ENCODE data around the gene OXNAD1. TPM values are rescaled to one million over a fixed set of nuclear protein-coding genes. Genes with fewer than 3 reads are reported as not detected.
"Not testable (repeated sequence)": the region's sequence is repeated elsewhere in the genome, so short reads cannot be mapped to it uniquely, and the experiment has no call there.

Gene OXNAD1
- total and polyA plus RNA-seq, 4 experiments from 2014 or later: 61.7 to 84.7 (median 73.2) TPM

DNA sequence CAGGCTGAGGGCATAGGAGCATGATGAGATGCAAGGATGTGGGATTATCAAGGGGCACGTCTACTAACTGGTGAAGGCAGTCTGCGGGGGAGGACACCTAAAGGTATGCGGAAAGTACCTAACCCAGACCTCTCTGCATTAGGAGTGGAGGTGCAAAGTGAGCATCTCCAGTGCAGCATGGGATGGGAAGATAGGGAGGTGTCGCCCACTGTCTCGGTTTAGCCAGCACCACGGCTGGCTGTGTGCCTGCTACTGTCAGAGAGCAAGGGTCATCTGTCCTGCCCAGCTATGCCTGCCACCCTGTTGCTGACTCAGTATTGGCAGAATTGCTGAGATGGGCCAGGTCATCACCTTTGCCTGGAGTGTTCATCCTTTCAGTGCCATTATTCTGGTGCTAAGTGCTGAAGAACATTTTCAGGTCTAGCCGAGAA lies 40.1 kb downstream of the OXNAD1 start:
- H3K27ac ChIP-seq (ENCODE audit: low read depth, low read length): peak overlapping the region; percentile 54
- peak overlapping the region; percentile 62 to 81 (median 78) for H3K4me3 Mint-ChIP-seq
- intact Hi-C loops (cut with micrococcal nuclease): loop anchor here (10.0 kb wide), 1 partner anchor 540 kb away; no protein-coding TSS in a partner anchor
- no peaks in the 10 kb centered on the region for H3K9me3 ChIP-seq (ENCODE audit: control insufficient read depth in 1 of 2, low read length in 2 of 2)
- POLR2A ChIA-PET (ENCODE audit: partially characterized antibody): interaction anchor here (1.2 to 11.0 kb wide), 6 partner anchors 11 to 207 kb away, joined by 3 to 350 read pairs (median 70); partner anchors contain the start of gene RFTN1
- peak in 4 of 5 donors; percentile 43 to 83 (median 54) for DNase-seq
- H3K4me1 Mint-ChIP-seq: peaks cover 85 to 99% (median 91%) of the 10 kb centered on the region in 4 donors
- peak overlapping the region; percentile 86 to 98 (median 95) for H3K27ac Mint-ChIP-seq
- peaks cover 99% of the 10 kb centered on the region for H3K4me1 ChIP-seq (ENCODE audit: insufficient read depth, low read length)
- H3K4me3 ChIP-seq (ENCODE audit: low read length in 2 of 2): peak overlapping the region; percentile 19 to 39
- H3K9me3 Mint-ChIP-seq: no peaks in the 10 kb centered on the region
- H3K27me3 Mint-ChIP-seq: no peaks in the 10 kb centered on the region
- H3K27me3 ChIP-seq (ENCODE audit: insufficient read depth, low read length): no peaks in the 10 kb centered on the region
- H3K36me3 Mint-ChIP-seq: peaks cover 73 to 86% of the 10 kb centered on the region in 2 donors
- peaks cover 15% of the 10 kb centered on the region for H3K36me3 ChIP-seq (ENCODE audit: insufficient read depth, low read length)
- CTCF ChIA-PET (ENCODE audit: partially characterized antibody): interaction anchor here (1.5 to 9.8 kb wide), 5 partner anchors 10 to 207 kb away, joined by 4 to 132 read pairs (median 16); no protein-coding TSS in a partner anchor

DNA sequence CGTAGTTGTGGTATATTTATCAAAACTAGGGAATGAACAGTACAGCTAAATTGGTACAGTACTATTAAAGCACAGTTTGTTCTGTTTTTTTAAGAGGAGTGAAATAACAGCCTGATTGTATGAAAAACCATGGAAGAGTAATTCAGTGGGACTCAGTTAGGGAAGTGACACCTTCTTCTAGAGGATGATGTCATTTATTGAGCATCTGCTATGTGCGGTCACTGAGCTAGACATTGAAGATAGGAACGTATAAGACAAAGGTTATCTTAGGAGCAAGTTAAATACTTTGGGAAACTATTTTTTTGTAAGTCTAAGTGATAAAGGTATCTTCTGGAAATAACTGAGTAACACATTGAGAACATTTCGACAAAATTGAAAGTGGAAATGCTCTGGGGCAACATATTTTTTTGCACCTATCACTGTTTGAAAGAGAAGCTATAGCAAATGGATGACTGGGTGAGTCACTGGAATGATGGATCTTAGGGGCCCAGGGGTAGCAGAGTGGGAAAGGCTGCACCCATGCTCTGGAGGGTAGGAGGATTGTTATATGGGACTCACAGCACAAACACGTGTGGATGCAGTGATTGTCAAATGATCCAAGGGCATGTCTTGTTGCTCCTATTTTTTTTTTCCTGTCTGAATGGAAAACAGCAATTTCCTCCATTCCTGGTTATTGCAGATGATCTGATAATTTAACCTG lies 43.0 kb downstream of the OXNAD1 start:
- Histone ChIP-seq H3K27ac (ENCODE audit: low read depth, low read length) (peak overlapping the region; percentile 11), H3K27me3 (ENCODE audit: insufficient read depth, low read length) (no peaks in the 10 kb centered on the region), H3K4me1 (ENCODE audit: insufficient read depth, low read length) (peaks cover 98% of the 10 kb centered on the region), H3K36me3 (ENCODE audit: insufficient read depth, low read length) (peaks cover 3% of the 10 kb centered on the region), H3K4me3 (ENCODE audit: low read length in 2 of 2) (no peak overlapping the region), H3K9me3 (ENCODE audit: control insufficient read depth in 1 of 2, low read length in 2 of 2) (no peaks in the 10 kb centered on the region)
- ChIA-PET POLR2A (ENCODE audit: partially characterized antibody) (interaction anchor here (0.5 to 11.0 kb wide), 6 partner anchors 8 to 1219 kb away, joined by 3 to 350 read pairs (median 57); no protein-coding TSS in a partner anchor), CTCF (ENCODE audit: partially characterized antibody) (interaction anchor here (0.9 to 9.8 kb wide), 5 partner anchors 8 to 242 kb away, joined by 3 to 132 read pairs (median 6); no protein-coding TSS in a partner anchor)
- Mint-ChIP-seq H3K36me3 (peaks cover 68 to 76% of the 10 kb centered on the region in 2 donors), H3K4me1 (peaks cover 74 to 94% (median 85%) of the 10 kb centered on the region in 4 donors), H3K27ac (peak overlapping the region; percentile 77 to 86 (median 83)), H3K9me3 (peaks cover 0 to 1% (median 0%) of the 10 kb centered on the region in 8 donors), H3K27me3 (no peaks in the 10 kb centered on the region), H3K4me3 (peak overlapping the region in 7 of 8 donors; percentile 52 to 77 (median 65))
- DNase-seq: no peak
- intact Hi-C loops (cut with micrococcal nuclease): loop anchor here (10.0 kb wide), 1 partner anchor 537 kb away; no protein-coding TSS in a partner anchor

DNA sequence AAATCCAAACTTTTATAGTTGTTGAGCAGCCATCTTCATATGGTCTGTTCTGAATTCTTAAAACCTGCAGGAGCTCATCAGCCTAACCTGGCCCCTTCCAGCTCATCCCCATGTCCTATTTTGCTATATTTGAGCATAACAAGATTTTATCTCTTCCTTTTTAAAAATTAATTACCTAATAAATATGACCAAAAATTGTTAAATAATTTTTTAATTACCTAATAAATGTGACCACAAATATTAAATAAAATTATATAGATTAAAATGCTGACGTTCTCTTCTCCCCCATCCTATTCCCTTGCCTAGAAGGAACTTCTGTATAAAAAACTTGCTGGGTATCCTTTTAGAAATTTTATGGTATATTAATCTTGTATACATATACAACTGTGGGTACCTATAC lies 43.7 kb downstream of the OXNAD1 start:
- Mint-ChIP-seq H3K4me1 (peaks cover 77 to 94% (median 87%) of the 10 kb centered on the region in 4 donors), H3K27ac (peak overlapping the region in 6 of 7 donors; percentile 26 to 96 (median 74)), H3K4me3 (peak overlapping the region in 3 of 8 donors; percentile 65 to 77 (median 73)), H3K36me3 (peaks cover 62 to 76% of the 10 kb centered on the region in 2 donors), H3K27me3 (no peaks in the 10 kb centered on the region), H3K9me3 (peaks cover 0 to 1% (median 0%) of the 10 kb centered on the region in 8 donors)
- H3K27me3 ChIP-seq (ENCODE audit: insufficient read depth, low read length): no peaks in the 10 kb centered on the region
- no peaks in the 10 kb centered on the region for H3K9me3 ChIP-seq (ENCODE audit: control insufficient read depth in 1 of 2, low read length in 2 of 2)
- intact Hi-C loops (cut with micrococcal nuclease): loop anchor here (1.0 to 10.0 kb wide), 4 partner anchors 7 to 536 kb away; partner anchors contain the start of gene OXNAD1
- H3K4me3 ChIP-seq (ENCODE audit: low read length in 2 of 2): no peak overlapping the region
- POLR2A ChIA-PET (ENCODE audit: partially characterized antibody): interaction anchor here (0.5 to 11.0 kb wide), 9 partner anchors 8 to 533 kb away, joined by 3 to 350 read pairs (median 5); partner anchors contain the start of genes DPH3 and OXNAD1
- peak overlapping the region; percentile 59 for H3K27ac ChIP-seq (ENCODE audit: low read depth, low read length)
- DNase-seq: no peak
- CTCF ChIA-PET (ENCODE audit: partially characterized antibody): interaction anchor here (0.9 to 9.8 kb wide), 3 partner anchors 8 to 18 kb away, joined by 3 to 132 read pairs (median 102); no protein-coding TSS in a partner anchor
- H3K4me1 ChIP-seq (ENCODE audit: insufficient read depth, low read length): peaks cover 98% of the 10 kb centered on the region
- peaks cover 6% of the 10 kb centered on the region for H3K36me3 ChIP-seq (ENCODE audit: insufficient read depth, low read length)

DNA sequence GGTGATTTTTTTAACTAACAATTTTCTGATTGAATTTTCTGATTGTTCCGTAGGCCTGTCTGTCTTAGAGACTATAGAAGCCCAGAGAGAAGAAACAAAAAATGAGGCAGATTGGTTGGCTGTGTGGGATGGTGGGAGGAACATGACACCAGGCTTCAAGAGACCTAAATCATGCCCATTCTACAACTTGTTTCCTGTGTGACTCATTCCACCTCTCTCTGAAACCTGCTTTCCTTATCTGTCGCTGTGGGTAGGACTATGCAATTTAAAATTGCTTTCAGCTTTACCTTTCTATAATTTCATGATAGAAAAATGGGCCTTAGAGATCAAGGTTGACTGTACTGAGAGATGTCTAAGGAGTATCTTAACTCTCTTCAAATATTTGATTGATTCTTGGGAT lies 44.5 kb downstream of the OXNAD1 start:
- H3K4me1 ChIP-seq (ENCODE audit: insufficient read depth, low read length): peaks cover 98% of the 10 kb centered on the region
- intact Hi-C loops (cut with micrococcal nuclease): loop anchor here (1.0 to 10.0 kb wide), 4 partner anchors 8 to 535 kb away; partner anchors contain the start of gene OXNAD1
- peak; percentile 59 to 88 (median 65) for DNase-seq
- no peaks in the 10 kb centered on the region for H3K27me3 Mint-ChIP-seq
- H3K4me3 Mint-ChIP-seq: peak overlapping the region; percentile 54 to 90 (median 80)
- no peaks in the 10 kb centered on the region for H3K27me3 ChIP-seq (ENCODE audit: insufficient read depth, low read length)
- CTCF ChIA-PET (ENCODE audit: partially characterized antibody): interaction anchor here (0.6 kb wide), 1 partner anchor 41 kb away, joined by 3 read pairs; no protein-coding TSS in a partner anchor
- POLR2A ChIA-PET (ENCODE audit: partially characterized antibody): interaction anchor here (1.2 to 11.0 kb wide), 5 partner anchors 7 to 45 kb away, joined by 4 to 350 read pairs (median 20); partner anchors contain the start of genes DPH3 and OXNAD1
- peaks cover 0 to 1% (median 0%) of the 10 kb centered on the region in 8 donors for H3K9me3 Mint-ChIP-seq
- no peaks in the 10 kb centered on the region for H3K9me3 ChIP-seq (ENCODE audit: control insufficient read depth in 1 of 2, low read length in 2 of 2)
- peak overlapping the region; percentile 86 to 99 (median 89) for H3K27ac Mint-ChIP-seq
- H3K4me1 Mint-ChIP-seq: peaks cover 79 to 95% (median 89%) of the 10 kb centered on the region in 4 donors
- H3K36me3 Mint-ChIP-seq: peaks cover 57 to 75% of the 10 kb centered on the region in 2 donors
- H3K4me3 ChIP-seq (ENCODE audit: low read length in 2 of 2): no peak overlapping the region
- peaks cover 15% of the 10 kb centered on the region for H3K36me3 ChIP-seq (ENCODE audit: insufficient read depth, low read length)
- H3K27ac ChIP-seq (ENCODE audit: low read depth, low read length): peak overlapping the region; percentile 59

DNA sequence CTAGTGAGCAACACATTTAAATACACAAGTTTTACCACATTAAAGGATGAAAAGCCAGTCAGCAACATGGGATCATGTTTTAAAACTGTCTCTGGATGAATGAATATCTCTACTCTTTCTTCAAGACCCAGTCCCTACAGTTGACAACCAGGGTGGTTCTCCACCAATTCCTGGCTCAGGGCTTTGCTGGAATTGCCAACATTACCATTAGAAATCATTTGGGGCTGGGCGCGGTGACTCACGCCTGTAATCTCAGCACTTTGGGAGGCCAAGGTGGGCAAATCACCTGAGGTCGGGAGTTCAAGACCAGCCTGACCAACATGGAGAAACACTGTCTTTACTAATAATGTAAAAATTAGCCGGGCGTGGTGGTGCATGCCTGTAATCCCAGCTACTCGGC lies 45.5 kb downstream of the OXNAD1 start:
- ChIA-PET CTCF (ENCODE audit: partially characterized antibody) (interaction anchor here (0.7 to 16.2 kb wide), 3 partner anchors 18 to 172 kb away, joined by 3 to 488 read pairs (median 169); partner anchors contain the start of genes DPH3 and OXNAD1), POLR2A (ENCODE audit: partially characterized antibody) (interaction anchor here (0.7 to 14.2 kb wide), 5 partner anchors 6 to 201 kb away, joined by 3 to 361 read pairs (median 9); partner anchors contain the start of genes DPH3 and OXNAD1)
- H3K4me1 ChIP-seq (ENCODE audit: insufficient read depth, low read length): peaks cover 98% of the 10 kb centered on the region
- H3K27me3 Mint-ChIP-seq; H3K9me3 Mint-ChIP-seq; H3K4me3 ChIP-seq (ENCODE audit: low read length in 2 of 2); intact Hi-C loops (cut with micrococcal nuclease); DNase-seq; H3K27me3 ChIP-seq (ENCODE audit: insufficient read depth, low read length); H3K9me3 ChIP-seq (ENCODE audit: control insufficient read depth in 1 of 2, low read length in 2 of 2): not testable (repeated sequence)
- peak overlapping the region in 7 of 8 donors; percentile 45 to 90 (median 79) for H3K4me3 Mint-ChIP-seq
- peaks cover 53 to 75% of the 10 kb centered on the region in 2 donors for H3K36me3 Mint-ChIP-seq
- H3K27ac ChIP-seq (ENCODE audit: low read depth, low read length): peak overlapping the region; percentile 59
- peak overlapping the region; percentile 16 to 99 (median 86) for H3K27ac Mint-ChIP-seq
- peaks cover 17% of the 10 kb centered on the region for H3K36me3 ChIP-seq (ENCODE audit: insufficient read depth, low read length)
- H3K4me1 Mint-ChIP-seq: peaks cover 76 to 95% (median 87%) of the 10 kb centered on the region in 4 donors

DNA sequence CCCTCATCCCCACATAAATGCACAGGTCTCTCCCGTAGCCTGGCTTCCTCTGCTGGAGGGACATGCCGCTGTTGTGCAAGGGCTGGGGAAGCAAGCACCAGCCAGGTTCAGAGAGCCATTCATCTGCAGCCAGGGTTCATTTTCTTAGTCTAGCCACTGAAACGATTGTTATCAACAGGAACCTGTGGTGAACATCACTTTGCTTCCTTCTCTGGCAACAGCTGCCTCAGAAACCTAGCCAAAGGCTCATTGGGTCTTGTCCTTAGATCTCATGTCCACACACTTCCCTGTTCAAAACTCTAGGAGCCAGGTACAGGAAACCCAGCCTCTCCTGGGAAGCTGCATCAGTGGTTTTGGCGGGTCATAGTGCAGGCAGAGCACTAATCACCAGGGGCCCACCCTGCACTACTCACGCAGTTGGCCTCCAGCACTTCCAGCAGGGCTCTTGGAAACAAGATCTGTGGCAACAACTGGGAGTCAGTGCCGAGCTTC lies 47.0 kb downstream of the OXNAD1 start:
- peaks cover 51 to 73% of the 10 kb centered on the region in 2 donors for H3K36me3 Mint-ChIP-seq
- Histone ChIP-seq H3K9me3 (ENCODE audit: control insufficient read depth in 1 of 2, low read length in 2 of 2) (no peaks in the 10 kb centered on the region), H3K36me3 (ENCODE audit: insufficient read depth, low read length) (peaks cover 30% of the 10 kb centered on the region), H3K27me3 (ENCODE audit: insufficient read depth, low read length) (no peaks in the 10 kb centered on the region), H3K4me1 (ENCODE audit: insufficient read depth, low read length) (peaks cover 98% of the 10 kb centered on the region), H3K4me3 (ENCODE audit: low read length in 2 of 2) (peak overlapping the region; percentile 8 to 17), H3K27ac (ENCODE audit: low read depth, low read length) (peak overlapping the region; percentile 45)
- peaks cover 73 to 95% (median 87%) of the 10 kb centered on the region in 4 donors for H3K4me1 Mint-ChIP-seq
- H3K4me3 Mint-ChIP-seq: peak overlapping the region; percentile 36 to 92 (median 84)
- DNase-seq: peak; percentile 73 to 85 (median 76)
- no peaks in the 10 kb centered on the region for H3K27me3 Mint-ChIP-seq
- H3K27ac Mint-ChIP-seq: peak overlapping the region; percentile 92 to 96 (median 93)
- ChIA-PET CTCF (ENCODE audit: partially characterized antibody) (interaction anchor here (0.9 to 16.2 kb wide), 6 partner anchors 8 to 164 kb away, joined by 3 to 488 read pairs (median 68); partner anchors contain the start of genes DPH3 and OXNAD1), POLR2A (ENCODE audit: partially characterized antibody) (interaction anchor here (0.6 to 14.2 kb wide), 11 partner anchors 7 to 204 kb away, joined by 3 to 361 read pairs (median 9); partner anchors contain the start of genes DPH3, OXNAD1 and RFTN1)
- H3K9me3 Mint-ChIP-seq: peaks cover 0 to 1% (median 0%) of the 10 kb centered on the region in 8 donors
- intact Hi-C loops (cut with micrococcal nuclease): loop anchor here (1.0 kb wide), 1 partner anchor 26 kb away; no protein-coding TSS in a partner anchor
